Kidney epithelial cell (primary cell): Measurements from ENCODE around the gene BTBD9. TPM values are rescaled to one million over a fixed set of nuclear protein-coding genes. Genes with fewer than 3 reads are reported as not detected.

ENCODE experiments used
- DNase-seq: peaks from one replicate; pipeline ENCODE4 v3.0.0-alpha.2; 2010; ENCODE audit warnings: low read depth
- H3K27me3 ChIP-seq: 2 replicates; pipeline ENCODE4 v1.6.0; 2011; ENCODE audit warnings: low read length; ENCODE audit not compliant: control insufficient read depth, insufficient read depth
- H3K36me3 ChIP-seq: 2 replicates; pipeline ENCODE4 v1.5.1; 2011; ENCODE audit warnings: low read length; ENCODE audit not compliant: control insufficient read depth, insufficient read depth
- H3K4me3 ChIP-seq: 2 replicates; pipeline ENCODE4 v1.5.1; 2011; ENCODE audit warnings: low read depth, mild to moderate bottlenecking, control low read depth, low read length
- total RNA-seq: library from RNA; depleted of rRNA; stranded (reverse); fragments of >200 nt; gene quantifications from 2 replicates; pipeline ENCODE4 v1.2.3, GENCODE V29; 2015
- TF ChIP-seq, protein P1 (sequence below): IDR thresholded peaks from 2 replicates; pipeline ENCODE4 v1.5.1; 2011; ENCODE audit warnings: mild to moderate bottlenecking, moderate library complexity, low read length, control low read depth, inconsistent platforms; ENCODE audit not compliant: insufficient read depth, poor library complexity, severe bottlenecking

BTBD9 gene
- total RNA-seq, 1 donor from 2014 or later, result 7.3 TPM

DNA sequence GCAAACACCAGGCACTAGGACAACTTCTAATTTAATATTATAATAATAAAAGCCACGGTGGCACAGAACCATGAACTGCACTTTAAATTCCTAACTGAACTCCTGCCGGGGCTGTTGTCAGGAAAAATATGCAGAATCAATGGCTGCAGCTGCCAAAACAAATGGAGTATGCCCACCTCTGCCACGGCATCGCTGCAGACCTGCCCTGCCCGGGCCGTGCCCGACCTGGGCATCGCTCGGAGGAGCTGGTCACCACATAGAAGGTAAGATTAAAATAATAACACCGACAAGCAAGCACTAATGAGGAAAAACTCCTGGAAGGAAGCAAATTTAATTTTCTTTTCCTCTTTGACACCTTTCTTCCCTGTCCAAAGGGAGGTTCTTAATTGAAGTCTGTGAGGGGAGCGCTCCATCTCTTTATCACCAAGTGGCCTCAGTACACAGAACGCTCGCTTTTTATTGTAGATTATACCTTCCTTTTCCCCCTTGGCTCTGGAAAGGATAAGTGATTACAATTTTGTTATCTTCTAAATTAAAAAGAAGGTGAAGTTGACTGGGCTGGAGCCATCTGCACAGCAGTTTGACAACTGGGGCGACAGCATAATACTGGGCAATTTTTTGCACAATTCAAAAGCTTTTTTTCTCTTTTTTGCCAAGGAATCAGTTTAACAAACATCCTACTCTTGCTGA is 468.9 kb downstream of the BTBD9 start:
- Histone ChIP-seq H3K36me3 (no peaks in the 10 kb centered on the region), H3K4me3 (no peak overlapping the region), H3K27me3 (no peaks in the 10 kb centered on the region)
- no peak for DNase-seq
- TF ChIP-seq, protein P1, sequence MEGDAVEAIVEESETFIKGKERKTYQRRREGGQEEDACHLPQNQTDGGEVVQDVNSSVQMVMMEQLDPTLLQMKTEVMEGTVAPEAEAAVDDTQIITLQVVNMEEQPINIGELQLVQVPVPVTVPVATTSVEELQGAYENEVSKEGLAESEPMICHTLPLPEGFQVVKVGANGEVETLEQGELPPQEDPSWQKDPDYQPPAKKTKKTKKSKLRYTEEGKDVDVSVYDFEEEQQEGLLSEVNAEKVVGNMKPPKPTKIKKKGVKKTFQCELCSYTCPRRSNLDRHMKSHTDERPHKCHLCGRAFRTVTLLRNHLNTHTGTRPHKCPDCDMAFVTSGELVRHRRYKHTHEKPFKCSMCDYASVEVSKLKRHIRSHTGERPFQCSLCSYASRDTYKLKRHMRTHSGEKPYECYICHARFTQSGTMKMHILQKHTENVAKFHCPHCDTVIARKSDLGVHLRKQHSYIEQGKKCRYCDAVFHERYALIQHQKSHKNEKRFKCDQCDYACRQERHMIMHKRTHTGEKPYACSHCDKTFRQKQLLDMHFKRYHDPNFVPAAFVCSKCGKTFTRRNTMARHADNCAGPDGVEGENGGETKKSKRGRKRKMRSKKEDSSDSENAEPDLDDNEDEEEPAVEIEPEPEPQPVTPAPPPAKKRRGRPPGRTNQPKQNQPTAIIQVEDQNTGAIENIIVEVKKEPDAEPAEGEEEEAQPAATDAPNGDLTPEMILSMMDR, result no peak

DNA sequence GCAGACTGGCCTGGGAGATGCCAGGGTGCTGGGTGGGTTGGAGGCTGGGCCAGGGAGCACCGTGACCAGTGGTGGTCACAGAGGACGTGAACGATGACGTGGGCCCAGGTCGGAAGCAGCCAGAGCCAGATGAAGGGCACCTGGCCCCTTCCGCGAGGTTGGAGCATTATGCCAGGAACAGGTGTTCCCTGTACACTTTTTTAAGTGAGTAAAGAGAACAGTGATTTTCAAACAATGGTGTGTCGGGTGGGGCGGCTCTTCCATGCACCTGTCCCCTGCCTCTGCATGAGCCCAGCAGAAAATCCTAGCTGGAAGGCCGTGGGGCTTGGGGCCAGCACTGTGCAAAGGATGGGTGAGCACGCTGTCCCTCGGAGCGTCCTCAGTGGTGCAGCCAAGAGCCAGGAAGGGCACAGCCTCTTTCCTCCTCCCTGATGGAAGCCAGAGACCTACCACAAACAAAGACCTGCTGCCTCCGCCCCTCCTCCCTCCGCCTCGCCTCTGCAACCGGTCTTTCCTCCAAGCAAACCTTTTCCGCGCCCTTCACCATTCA is 469.7 kb downstream of the BTBD9 start:
- H3K27me3 ChIP-seq, result no peaks in the 10 kb centered on the region
- DNase-seq, result no peak
- TF ChIP-seq, protein P1, result no peak
- no peak overlapping the region for H3K4me3 ChIP-seq
- no peaks in the 10 kb centered on the region for H3K36me3 ChIP-seq

DNA sequence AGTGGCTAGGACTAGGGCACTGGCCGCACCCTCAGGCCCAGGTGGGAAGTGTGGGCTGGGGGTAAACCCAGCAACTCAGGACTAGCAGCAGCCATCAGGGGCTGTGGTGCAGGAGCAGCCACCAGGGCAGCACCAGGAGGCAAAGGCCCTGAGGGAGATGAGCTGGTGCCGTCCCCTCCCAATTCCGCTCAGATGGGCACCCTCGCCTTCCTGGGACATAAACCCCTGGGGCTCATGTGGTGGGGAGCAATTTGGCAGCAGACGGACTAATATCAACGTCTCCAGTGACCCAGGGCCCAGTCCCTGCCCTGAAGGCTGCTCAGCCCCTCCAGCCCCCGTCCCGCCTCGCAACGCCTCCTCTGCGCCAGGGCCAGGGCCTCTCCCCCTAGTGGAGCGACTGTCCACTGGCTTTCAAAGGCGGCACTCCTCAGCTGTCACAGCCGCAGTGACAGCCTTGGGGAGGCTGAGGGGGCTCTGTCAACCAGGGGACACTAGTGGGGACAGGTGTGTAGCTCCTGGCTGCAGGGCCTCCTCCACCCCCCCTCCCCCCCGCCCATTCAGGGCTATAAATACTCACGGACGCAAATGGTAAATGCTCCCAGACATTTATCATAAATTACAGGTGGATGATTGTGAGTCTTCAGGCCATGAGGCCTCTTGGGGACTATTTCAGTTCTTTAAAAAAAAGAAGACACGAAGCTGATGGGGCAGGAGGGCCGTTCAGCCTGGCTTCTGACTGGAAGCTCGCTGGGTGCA is 470.3 kb downstream of the BTBD9 start:
- DNase-seq, result no peak
- no peak overlapping the region for H3K4me3 ChIP-seq
- TF ChIP-seq, protein P1, result no peak
- no peaks in the 10 kb centered on the region for H3K36me3 ChIP-seq
- H3K27me3 ChIP-seq, result no peaks in the 10 kb centered on the region

DNA sequence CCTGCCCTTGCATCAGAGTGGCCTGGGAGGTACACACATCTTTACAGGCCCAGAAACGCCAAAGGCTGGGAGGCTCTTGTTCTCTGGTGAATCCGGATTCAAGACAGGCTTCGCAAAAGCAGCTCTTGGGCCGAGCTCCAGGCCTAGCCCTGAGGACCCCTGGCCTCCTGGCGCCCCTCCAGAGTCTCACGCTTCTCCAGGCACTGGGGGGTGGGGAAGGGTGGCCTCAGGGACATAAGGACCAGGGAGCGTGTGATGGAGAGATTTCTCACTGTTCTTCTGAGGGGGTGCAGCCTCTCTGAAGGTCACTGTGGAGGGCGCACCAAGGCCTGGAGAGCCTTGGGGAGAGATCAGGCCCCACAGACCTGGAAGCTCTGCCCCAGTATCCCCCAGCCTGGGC is 471.0 kb downstream of the BTBD9 start:
- H3K36me3 ChIP-seq, result no peaks in the 10 kb centered on the region
- TF ChIP-seq, protein P1, result no peak
- H3K4me3 ChIP-seq, result no peak overlapping the region
- DNase-seq, result no peak
- no peaks in the 10 kb centered on the region for H3K27me3 ChIP-seq

DNA sequence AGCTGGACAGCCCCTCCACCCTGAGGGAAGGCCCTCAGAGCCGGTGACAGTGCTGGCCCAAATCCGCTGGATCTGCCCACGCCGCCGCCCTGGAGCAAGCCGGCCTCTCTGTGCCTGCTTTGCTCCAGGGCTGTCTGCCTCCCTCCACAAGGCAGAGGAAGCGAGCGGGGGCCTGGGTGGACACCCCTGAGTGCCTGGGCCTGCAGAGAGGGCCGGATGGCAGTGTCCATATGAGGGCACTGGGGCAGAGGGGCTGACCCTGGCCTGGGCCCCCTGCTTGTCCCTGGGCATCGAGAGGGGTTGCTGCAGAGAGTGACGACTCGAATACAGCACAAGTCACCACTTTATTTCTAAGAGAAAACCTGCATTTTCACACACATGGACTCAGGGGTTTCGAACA is 471.6 kb downstream of the BTBD9 start:
- TF ChIP-seq, protein P1, result no peak
- Histone ChIP-seq H3K36me3 (no peaks in the 10 kb centered on the region), H3K4me3 (no peak overlapping the region), H3K27me3 (no peaks in the 10 kb centered on the region)
- DNase-seq, result no peak
